HCT116 (cell line): ENCODE measurements around the gene TOP2B. TPM values are rescaled to one million over a fixed set of nuclear protein-coding genes. Genes with fewer than 3 reads are reported as not detected.

Source experiments
- ATAC-seq: fragments of 200-7000 bp; cut with Tn5 transposase; 2 replicates; pipeline ENCODE4 v1.9.1; 2020; ENCODE audit warnings: mild to moderate bottlenecking, moderate library complexity
- BruUV-seq: library from RNA; stranded (reverse); fragments of 400-500 nt; replicated peaks from 2 replicates; lab custom pipeline; 2021; lab: Mats Ljungman, UMichigan
- CTCF ChIA-PET: fragments of 300-600 bp; sonication (Branson Sonifier 250); formaldehyde crosslinking; loops from one replicate; lab custom pipeline; 2021; ENCODE audit warnings: antibody characterized with exemption; lab: Charles Lee
- POLR2A ChIA-PET: fragments of 300-600, 350-600 bp; sonication (Branson Sonifier 250); formaldehyde crosslinking; loops from one replicate; lab custom pipeline; 2021; ENCODE audit warnings: antibody characterized with exemption; lab: Charles Lee
- RAD21 ChIA-PET, 2 experiments: fragments of 300-600 bp; sonication (Branson Sonifier 250); formaldehyde crosslinking; loops; one replicate each; lab custom pipeline; 2023; ENCODE audit warnings: low total read pairs in 2 of 2; ENCODE audit not compliant: uncharacterized antibody in 2 of 2, unreplicated experiment in 2 of 2, low non-redundant PET in 1 of 2; lab: Charles Lee
- DNase-seq: peaks from one replicate; pipeline ENCODE4 v3.0.0-alpha.2; 2010; ENCODE audit warnings: low read depth, low spot score
- H2AFZ ChIP-seq: fragments of 200-600 bp; shearing (Covaris generic), sonication (generic); 2 replicates; pipeline ENCODE4 v1.6.1; 2017; ENCODE audit warnings: low read depth, mixed run types, mixed read lengths, antibody characterized with exemption, low read length; ENCODE audit not compliant: poor library complexity, severe bottlenecking
- H3K27ac ChIP-seq: 2 replicates; pipeline ENCODE4 v1.5.1; 2012; ENCODE audit warnings: low read depth, low read length
- H3K27me3 ChIP-seq: fragments of 200-600 bp; sonication (generic); 2 replicates; pipeline ENCODE4 v1.6.1; 2016; ENCODE audit warnings: mixed run types, low read length, mixed read lengths; ENCODE audit not compliant: insufficient read depth
- H3K36me3 ChIP-seq, 2 experiments: fragments of 200-500 bp in 1 of 2; fragments of 200-600 bp in 1 of 2; sonication (Bioruptor generic) in 1 of 2; sonication (generic) in 1 of 2; 2 replicates each; pipeline versions ENCODE4 v1.5.1 to v1.6.1; 2014 to 2016; ENCODE audit warnings: low read length in 2 of 2, inconsistent platforms in 1 of 2, mixed read lengths in 1 of 2, mixed run types in 1 of 2; ENCODE audit not compliant: insufficient read depth in 2 of 2, control insufficient read depth in 1 of 2
- H3K4me1 ChIP-seq, 2 experiments: fragments of 200-600 bp in 1 of 2; sonication (generic) in 1 of 2; 2 replicates each; pipeline versions ENCODE4 v1.5.1 to v1.6.1; 2012 to 2017; ENCODE audit warnings: low read length in 2 of 2, inconsistent platforms in 1 of 2, mild to moderate bottlenecking in 1 of 2, mixed read lengths in 1 of 2, mixed run types in 1 of 2, moderate library complexity in 1 of 2; ENCODE audit not compliant: insufficient read depth in 2 of 2, control insufficient read depth in 1 of 2
- H3K4me2 ChIP-seq: fragments of 200-600 bp; sonication (generic); 2 replicates; pipeline ENCODE4 v1.6.1; 2017; ENCODE audit warnings: mixed run types, low read length, mixed read lengths
- H3K4me3 ChIP-seq, 2 experiments: fragments of 200-600 bp in 1 of 2; sonication (generic) in 1 of 2; replicated peaks in 1 of 2; 2 replicates each; pipeline ENCODE4 v1.5.1; 2011 to 2016; ENCODE audit warnings: low read length in 2 of 2, control low read depth in 1 of 2, low read depth in 1 of 2, mild to moderate bottlenecking in 1 of 2, mixed read lengths in 1 of 2, mixed run types in 1 of 2
- H3K79me2 ChIP-seq: fragments of 200-600 bp; sonication (generic); 2 replicates; pipeline ENCODE4 v1.6.1; 2017; ENCODE audit warnings: mild to moderate bottlenecking, mixed run types, low read length, moderate library complexity, mixed read lengths; ENCODE audit not compliant: insufficient read depth
- H3K9ac ChIP-seq: fragments of 200-600 bp; sonication (generic); 2 replicates; pipeline ENCODE4 v1.6.1; 2016; ENCODE audit warnings: low read length, mixed read lengths
- H3K9me2 ChIP-seq: fragments of 200-600 bp; sonication (generic), shearing (Covaris generic); 2 replicates; pipeline ENCODE4 v1.6.1; 2017; ENCODE audit warnings: mixed run types, mild to moderate bottlenecking, moderate library complexity; ENCODE audit not compliant: insufficient read depth
- H3K9me3 ChIP-seq, 2 experiments: fragments of 200-500 bp in 1 of 2; fragments of 200-600 bp in 1 of 2; sonication (Bioruptor generic) in 1 of 2; sonication (generic) in 1 of 2; 2 replicates each; pipeline ENCODE4 v1.6.1; 2014 to 2017; ENCODE audit warnings: low read length in 2 of 2, mixed read lengths in 2 of 2, inconsistent platforms in 1 of 2, low read depth in 1 of 2, mild to moderate bottlenecking in 1 of 2, mixed run types in 1 of 2, moderate library complexity in 1 of 2; ENCODE audit not compliant: control insufficient read depth in 1 of 2, insufficient read depth in 1 of 2
- H4K20me1 ChIP-seq: fragments of 200-600 bp; sonication (generic), shearing (Covaris generic); 2 replicates; pipeline ENCODE4 v1.6.1; 2017; ENCODE audit warnings: mixed run types, mild to moderate bottlenecking, moderate library complexity; ENCODE audit not compliant: insufficient read depth
- CEBPB ChIP-seq: IDR thresholded peaks from 2 replicates; pipeline ENCODE4 v1.6.1; 2012; ENCODE audit warnings: low read depth
- ELF1 ChIP-seq: IDR thresholded peaks from 2 replicates; pipeline ENCODE4 v1.6.1; 2012; ENCODE audit warnings: low read depth, borderline replicate concordance
- EZH2phosphoT487 ChIP-seq: fragments of 200-600 bp; IDR thresholded peaks from 2 replicates; pipeline ENCODE4 v1.6.1; 2018; ENCODE audit warnings: antibody characterized with exemption, borderline replicate concordance
- JUND ChIP-seq: IDR thresholded peaks from 2 replicates; pipeline ENCODE4 v1.6.1; 2012
- REST ChIP-seq: IDR thresholded peaks from 2 replicates; pipeline ENCODE4 v1.6.1; 2012; ENCODE audit warnings: low read depth
- SIN3A ChIP-seq: IDR thresholded peaks from 2 replicates; pipeline ENCODE4 v1.6.1; 2012; ENCODE audit warnings: low read depth
- SRF ChIP-seq: IDR thresholded peaks from 2 replicates; pipeline ENCODE4 v1.6.1; 2012; ENCODE audit warnings: low read depth
- TCF7L2 ChIP-seq: IDR thresholded peaks from 2 replicates; pipeline ENCODE4 v1.7.0; 2011; ENCODE audit warnings: borderline replicate concordance, inconsistent platforms; ENCODE audit not compliant: insufficient read depth, insufficient read length; ENCODE audit errors: extremely low read depth
- YY1 ChIP-seq: IDR thresholded peaks from 2 replicates; pipeline ENCODE4 v1.6.1; 2011; ENCODE audit warnings: low read length, low read depth, moderate library complexity, mild to moderate bottlenecking; ENCODE audit not compliant: insufficient replicate concordance; ENCODE audit errors: extremely low read depth
- ZFX ChIP-seq: fragments of 450-650 bp; IDR thresholded peaks from 2 replicates; pipeline ENCODE4 v1.6.1; 2017
- ZNF274 ChIP-seq: fragments of 200-500 bp; sonication (Bioruptor generic); IDR thresholded peaks from 2 replicates; pipeline ENCODE4 v1.6.1; 2014; ENCODE audit warnings: mild to moderate bottlenecking, low read depth, low read length, inconsistent platforms
- intact Hi-C: fragments of 100-400 bp; cut with micrococcal nuclease; formaldehyde crosslinking; loops from 2 replicates; pipeline ENCODE4 v1.10.0; 2022
- total RNA-seq: library from RNA; stranded (reverse); gene quantifications from one replicate; pipeline ENCODE4 v1.2.1, GENCODE V29; 2021; ENCODE audit not compliant: unreplicated experiment
- TF ChIP-seq, protein P1 (sequence below): IDR thresholded peaks from 2 replicates; pipeline ENCODE4 v1.6.1; 2012

The TOP2B gene
- total RNA-seq, 1 experiment from 2014 or later = 101 TPM

- CTCF ChIA-PET = no interaction called here
- Histone ChIP-seq H3K4me3 (no peak overlapping the region), H3K27me3 (peaks cover 2% of the 10 kb centered on the region), H3K36me3 (no peaks in the 10 kb centered on the region)
- no peak for TF ChIP-seq ELF1
- no peak for TF ChIP-seq ZFX
- TF ChIP-seq, protein P1, sequence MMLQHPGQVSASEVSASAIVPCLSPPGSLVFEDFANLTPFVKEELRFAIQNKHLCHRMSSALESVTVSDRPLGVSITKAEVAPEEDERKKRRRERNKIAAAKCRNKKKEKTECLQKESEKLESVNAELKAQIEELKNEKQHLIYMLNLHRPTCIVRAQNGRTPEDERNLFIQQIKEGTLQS = no peak
- no peak for TF ChIP-seq EZH2phosphoT487
- no peak for TF ChIP-seq CEBPB
- TF ChIP-seq, all 23 proteins: peak for 0
- Histone ChIP-seq H2AFZ (no peak overlapping the region), H3K9me2 (no peaks in the 10 kb centered on the region), H3K9ac (no peak overlapping the region), H3K79me2 (no peaks in the 10 kb centered on the region), H3K27ac (no peak overlapping the region), H4K20me1 (no peaks in the 10 kb centered on the region), H3K9me3 (no peaks in the 10 kb centered on the region), H3K4me1 (no peaks in the 10 kb centered on the region), H3K4me2 (no peak overlapping the region)
- ChIA-PET RAD21 (no interaction called here), POLR2A (no interaction called here)
- BruUV-seq = no TSS peak
- intact Hi-C loops = no loop called here
- no peak for DNase-seq
- no peak for ATAC-seq
Measured at GRCh38 chr3:25713341-25713985, 48.8 kb upstream of the TOP2B start.

DNA sequence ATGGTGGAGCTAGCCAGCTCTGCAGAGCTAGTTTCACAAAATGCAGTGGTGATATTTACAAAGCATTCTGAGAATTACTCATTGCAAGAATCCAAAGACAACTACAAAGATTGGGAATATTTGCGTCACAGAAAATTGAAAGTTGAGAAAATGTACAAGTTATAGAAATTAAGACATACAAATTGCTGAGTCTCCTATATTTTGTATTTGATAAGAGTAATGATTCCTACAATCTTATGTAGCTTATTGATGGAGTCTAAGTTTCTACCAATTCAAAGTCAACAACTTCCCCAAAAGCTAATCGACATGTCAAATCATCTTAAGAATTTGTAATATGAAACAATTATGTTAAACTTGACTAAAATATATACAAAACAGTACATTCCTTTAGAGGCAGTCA, 46.4 kb upstream of the TOP2B start:
- Histone ChIP-seq H3K27ac (no peak overlapping the region), H3K4me3 (no peak overlapping the region), H3K27me3 (peaks cover 23% of the 10 kb centered on the region), H3K79me2 (no peaks in the 10 kb centered on the region), H3K9me2 (no peaks in the 10 kb centered on the region), H2AFZ (no peak overlapping the region), H3K4me1 (no peaks in the 10 kb centered on the region), H3K9me3 (no peaks in the 10 kb centered on the region), H3K36me3 (no peaks in the 10 kb centered on the region), H4K20me1 (no peaks in the 10 kb centered on the region), H3K9ac (no peak overlapping the region), H3K4me2 (no peak overlapping the region)
- intact Hi-C loops = no loop called here
- no TSS peak for BruUV-seq
- TF ChIP-seq SRF = no peak
- TF ChIP-seq TCF7L2 = no peak
- no peak for TF ChIP-seq SIN3A
- TF ChIP-seq EZH2phosphoT487 = no peak
- TF ChIP-seq JUND = no peak
- TF ChIP-seq REST = no peak
- TF ChIP-seq, protein P1 = no peak
- no peak for TF ChIP-seq YY1
- no peak for TF ChIP-seq ZFX
- TF ChIP-seq ZNF274 = no peak
- POLR2A ChIA-PET = no interaction called here
- DNase-seq (no peak), ATAC-seq (no peak)
- RAD21 ChIA-PET = no interaction called here
- CTCF ChIA-PET = no interaction called here
